ENCODE results near the gene C2orf81.

Gene C2orf81

GRCh38 chr2:74439803-74440377, 18.5 kb upstream of the C2orf81 start:
- Histone ChIP-seq H3K27ac (peak overlapping the region; percentile 68 to 76), H3K27me3 (peaks cover 0 to 13% of the 10 kb centered on the region in 2 donors), H3K4me3 (peak overlapping the region; percentile 50 to 64), H3K9me3 (no peaks in the 10 kb centered on the region), H3K4me1 (peaks cover 0 to 45% (median 21%) of the 10 kb centered on the region in 4 donors), H3K36me3 (no peaks in the 10 kb centered on the region)
- peak in 1 of 2 donors; percentile 57 for DNase-seq
- intact Hi-C loops (cut with DNase I; ENCODE audit: low total_unique reads) = no loop called here
- TF ChIP-seq, protein P1, sequence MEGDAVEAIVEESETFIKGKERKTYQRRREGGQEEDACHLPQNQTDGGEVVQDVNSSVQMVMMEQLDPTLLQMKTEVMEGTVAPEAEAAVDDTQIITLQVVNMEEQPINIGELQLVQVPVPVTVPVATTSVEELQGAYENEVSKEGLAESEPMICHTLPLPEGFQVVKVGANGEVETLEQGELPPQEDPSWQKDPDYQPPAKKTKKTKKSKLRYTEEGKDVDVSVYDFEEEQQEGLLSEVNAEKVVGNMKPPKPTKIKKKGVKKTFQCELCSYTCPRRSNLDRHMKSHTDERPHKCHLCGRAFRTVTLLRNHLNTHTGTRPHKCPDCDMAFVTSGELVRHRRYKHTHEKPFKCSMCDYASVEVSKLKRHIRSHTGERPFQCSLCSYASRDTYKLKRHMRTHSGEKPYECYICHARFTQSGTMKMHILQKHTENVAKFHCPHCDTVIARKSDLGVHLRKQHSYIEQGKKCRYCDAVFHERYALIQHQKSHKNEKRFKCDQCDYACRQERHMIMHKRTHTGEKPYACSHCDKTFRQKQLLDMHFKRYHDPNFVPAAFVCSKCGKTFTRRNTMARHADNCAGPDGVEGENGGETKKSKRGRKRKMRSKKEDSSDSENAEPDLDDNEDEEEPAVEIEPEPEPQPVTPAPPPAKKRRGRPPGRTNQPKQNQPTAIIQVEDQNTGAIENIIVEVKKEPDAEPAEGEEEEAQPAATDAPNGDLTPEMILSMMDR (IDR thresholded peaks at IDR 0.05) = no peak

DNA sequence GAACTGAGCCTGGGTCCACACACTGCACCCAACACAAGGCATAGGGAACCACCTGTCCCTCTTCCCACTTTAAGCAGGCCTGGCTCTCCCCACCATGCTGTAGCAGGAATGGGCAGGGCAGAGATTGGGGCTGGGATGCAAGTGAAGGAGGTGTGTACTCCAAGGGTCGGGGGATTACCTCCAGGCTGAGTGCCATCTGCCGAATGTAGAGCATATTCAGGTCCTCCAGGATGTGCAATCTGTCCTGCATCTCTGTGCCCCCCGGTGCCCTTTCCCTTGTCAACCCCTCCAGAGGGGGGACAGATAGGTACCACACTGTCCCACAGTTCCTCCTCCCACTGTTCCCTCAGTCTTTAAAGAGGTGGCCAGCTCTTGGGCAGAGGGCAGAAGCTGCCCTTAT, 18.0 kb upstream of the C2orf81 start:
- H3K4me3 ChIP-seq = peak overlapping the region; percentile 50 to 64
- no peak for DNase-seq
- H3K27ac ChIP-seq = peak overlapping the region; percentile 68 to 76
- peaks cover 0 to 45% (median 21%) of the 10 kb centered on the region in 4 donors for H3K4me1 ChIP-seq
- H3K36me3 ChIP-seq = no peaks in the 10 kb centered on the region
- no peaks in the 10 kb centered on the region for H3K9me3 ChIP-seq
- TF ChIP-seq, protein P1 (IDR thresholded peaks at IDR 0.05) = no peak
- intact Hi-C loops (cut with DNase I; ENCODE audit: low total_unique reads) = no loop called here
- H3K27me3 ChIP-seq = peaks cover 0 to 13% of the 10 kb centered on the region in 2 donors

DNA sequence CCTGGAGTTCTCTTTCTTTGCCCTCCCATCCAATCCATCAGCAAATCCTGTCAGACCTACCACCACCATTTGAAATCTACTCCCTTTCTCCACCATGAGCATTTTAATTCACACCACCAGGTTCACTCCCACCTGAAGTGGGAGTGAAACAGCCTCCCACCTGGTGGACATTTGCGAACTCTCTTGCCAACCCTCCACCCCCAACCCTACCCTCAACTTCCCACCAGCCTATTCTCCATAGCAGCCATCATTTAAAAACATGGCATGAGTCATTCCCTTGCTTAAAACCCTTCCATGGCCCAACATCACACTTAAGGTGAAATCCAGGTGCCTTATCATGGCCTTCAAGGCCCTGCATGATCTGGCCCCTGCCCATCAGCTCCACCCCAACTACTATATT, 16.8 kb upstream of the C2orf81 start:
- H3K4me1 ChIP-seq = peaks cover 0 to 45% (median 21%) of the 10 kb centered on the region in 4 donors
- H3K27me3 ChIP-seq = peaks cover 0 to 13% of the 10 kb centered on the region in 2 donors
- DNase-seq = no peak
- TF ChIP-seq, protein P1 (IDR thresholded peaks at IDR 0.05) = no peak
- H3K4me3 ChIP-seq = no peak overlapping the region
- no peaks in the 10 kb centered on the region for H3K36me3 ChIP-seq
- intact Hi-C loops (cut with DNase I; ENCODE audit: low total_unique reads) = no loop called here
- H3K27ac ChIP-seq = no peak overlapping the region
- no peaks in the 10 kb centered on the region for H3K9me3 ChIP-seq

- DNase-seq = no peak
- Histone ChIP-seq H3K4me1 (peaks cover 0 to 45% (median 21%) of the 10 kb centered on the region in 4 donors), H3K4me3 (no peak overlapping the region), H3K9me3 (no peaks in the 10 kb centered on the region), H3K36me3 (peaks cover 0 to 6% (median 0%) of the 10 kb centered on the region in 3 donors), H3K27me3 (peaks cover 0 to 13% of the 10 kb centered on the region in 2 donors), H3K27ac (no peak overlapping the region)
- TF ChIP-seq, protein P1 (IDR thresholded peaks at IDR 0.05) = no peak
- intact Hi-C loops (cut with DNase I; ENCODE audit: low total_unique reads) = no loop called here
Measured at GRCh38 chr2:74436848-74437695, 15.7 kb upstream of the C2orf81 start.

DNA sequence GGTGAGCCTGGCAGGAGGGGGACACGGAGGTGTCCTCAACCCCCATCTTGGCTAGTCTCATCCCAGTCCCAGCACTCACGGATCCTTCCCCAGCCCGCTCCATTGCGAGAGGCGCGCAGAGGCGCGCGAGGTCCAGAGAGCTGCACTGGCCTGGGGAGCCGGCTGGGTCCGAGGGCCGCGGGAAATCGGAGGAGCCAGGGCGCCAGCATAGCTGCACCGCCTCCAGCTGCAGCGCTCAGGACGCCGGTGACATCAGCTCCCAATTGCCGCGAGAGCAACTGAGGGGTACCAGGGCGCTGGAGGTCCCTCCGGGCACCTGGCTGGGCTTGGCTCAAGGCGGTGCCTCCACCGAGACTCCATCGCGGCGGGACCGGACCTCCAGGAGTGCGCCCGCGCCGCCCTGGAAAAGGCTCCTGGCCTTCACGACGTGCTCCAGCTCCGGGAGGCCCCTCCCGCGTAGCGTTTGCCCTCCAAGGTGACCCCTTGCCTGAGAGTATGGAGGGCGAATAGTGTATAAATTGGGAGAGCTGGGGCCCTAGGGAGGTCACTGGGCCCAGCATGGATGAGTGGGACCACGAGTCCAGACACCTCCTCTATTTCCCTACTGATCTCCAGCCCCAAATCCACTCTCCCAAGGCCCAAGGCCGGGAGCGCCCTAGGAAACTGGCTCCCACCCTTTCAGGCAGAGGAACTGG, 14.8 kb upstream of the C2orf81 start:
- no peak overlapping the region for H3K27ac ChIP-seq
- peaks cover 0 to 13% (median 0%) of the 10 kb centered on the region in 3 donors for H3K36me3 ChIP-seq
- TF ChIP-seq, protein P1 (IDR thresholded peaks at IDR 0.05) = no peak
- DNase-seq = no peak
- no peaks in the 10 kb centered on the region for H3K9me3 ChIP-seq
- peaks cover 0 to 43% (median 17%) of the 10 kb centered on the region in 4 donors for H3K4me1 ChIP-seq
- no peak overlapping the region for H3K4me3 ChIP-seq
- peaks cover 0 to 5% of the 10 kb centered on the region in 2 donors for H3K27me3 ChIP-seq
- intact Hi-C loops (cut with DNase I; ENCODE audit: low total_unique reads) = no loop called here

Measured in tibial artery (tissue), 4 donors.